ENCODE results near the gene WDR76. TPM values are rescaled to one million over a fixed set of nuclear protein-coding genes. Genes with fewer than 3 reads are reported as not detected.
"Not testable (repeated sequence)": the region's sequence is repeated elsewhere in the genome, so short reads cannot be mapped to it uniquely, and the experiment has no call there.

Gene WDR76
- total RNA-seq (2014; rRNA removed; shearing (Covaris generic)), result 38.7 and 75.3 TPM in 2 replicates

- peak; percentile 88 for DNase-seq (ENCODE audit: low read depth)
Measured at GRCh38 chr15:43826508-43827341, at the start of gene WDR76. Gene WDR76, plus strand, starts transcription at chr15:43827002. Its CDS starts 31 bp downstream, at chr15:43827033.

- peak; percentile 73 for DNase-seq (ENCODE audit: low read depth)
Measured at GRCh38 chr15:43777267-43777914, 49.4 kb upstream of the WDR76 start.

- no peak for DNase-seq (ENCODE audit: low read depth)
Measured at GRCh38 chr15:43779016-43779415, 47.8 kb upstream of the WDR76 start.

- no peak for DNase-seq (ENCODE audit: low read depth)
Measured at GRCh38 chr15:43789409-43789808, 37.4 kb upstream of the WDR76 start.

DNA sequence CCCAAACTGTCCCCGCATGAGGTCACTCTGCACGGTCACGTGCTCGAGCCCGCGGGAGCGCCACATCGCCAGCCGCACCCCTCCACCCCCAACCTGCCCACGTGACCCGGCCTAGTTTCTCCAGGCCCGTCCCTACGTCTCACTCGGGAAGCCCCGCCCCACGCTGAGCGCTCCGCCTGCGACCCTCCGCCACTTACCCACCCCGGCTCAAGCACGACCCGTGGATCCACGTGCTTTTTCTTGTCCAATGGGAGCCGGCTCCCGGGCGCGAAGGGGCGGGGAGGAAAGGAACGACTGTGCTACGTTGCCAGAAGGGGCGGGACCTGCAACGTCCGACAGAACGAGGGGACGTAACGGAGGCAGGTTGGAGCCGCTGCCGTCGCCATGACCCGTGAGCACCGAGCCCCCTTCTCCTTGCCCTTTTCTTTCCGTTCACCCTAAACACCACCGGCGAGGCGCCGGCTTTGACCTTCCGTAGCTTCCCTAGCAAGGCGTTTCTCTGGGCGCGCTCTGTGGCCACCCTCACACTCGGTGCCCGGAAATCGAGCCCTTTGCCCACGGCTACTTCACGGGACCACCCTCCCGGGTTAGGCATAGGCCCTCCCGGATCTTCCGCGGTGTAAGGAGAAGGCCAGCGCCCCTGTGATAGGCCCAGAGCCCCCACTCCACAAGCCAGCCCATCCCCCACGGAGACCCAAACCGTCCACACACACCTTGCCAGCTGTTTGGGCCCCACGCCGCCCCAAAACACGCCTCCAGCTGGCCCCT lies 34.6 kb upstream of the WDR76 start, which contains the start of gene SERF2:
Gene SERF2, plus strand, starts transcription at position 328 of the 768 bp plus-strand sequence. Its CDS starts 57 bp downstream, at position 385.
- peak; percentile 98 for DNase-seq (ENCODE audit: low read depth)

DNA sequence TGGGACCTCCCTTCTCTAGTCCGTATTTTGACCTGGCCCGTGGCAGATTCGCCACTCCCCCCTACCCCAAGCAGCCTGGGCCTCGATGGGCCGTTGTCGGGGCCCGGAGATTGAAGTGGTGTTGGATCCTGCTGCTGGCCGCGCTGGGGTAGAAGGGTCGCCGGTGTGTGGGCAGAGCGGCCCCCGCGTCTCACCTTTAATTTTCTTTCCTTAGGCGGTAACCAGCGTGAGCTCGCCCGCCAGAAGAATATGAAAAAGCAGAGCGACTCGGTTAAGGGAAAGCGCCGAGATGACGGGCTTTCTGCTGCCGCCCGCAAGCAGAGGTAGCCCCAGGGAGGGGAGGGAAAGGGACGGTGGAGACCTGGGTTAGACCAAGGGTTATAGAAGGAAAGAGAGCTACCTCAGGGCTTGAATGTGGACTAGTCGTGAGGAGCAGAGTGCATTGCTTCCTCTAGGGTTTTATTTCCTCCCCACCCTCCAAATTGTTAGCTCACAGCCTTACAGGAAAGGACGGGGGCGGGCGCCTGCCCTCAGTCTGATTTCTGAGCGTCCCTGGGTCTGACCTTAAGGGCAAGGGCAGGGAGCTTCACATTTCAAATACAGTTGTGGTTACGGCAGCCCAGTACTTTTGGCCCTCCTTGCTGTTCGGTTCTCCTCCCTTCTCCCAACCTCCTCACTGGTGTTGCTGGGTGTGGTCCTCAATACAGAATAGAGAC lies 33.9 kb upstream of the WDR76 start:
- no peak for DNase-seq (ENCODE audit: low read depth)

DNA sequence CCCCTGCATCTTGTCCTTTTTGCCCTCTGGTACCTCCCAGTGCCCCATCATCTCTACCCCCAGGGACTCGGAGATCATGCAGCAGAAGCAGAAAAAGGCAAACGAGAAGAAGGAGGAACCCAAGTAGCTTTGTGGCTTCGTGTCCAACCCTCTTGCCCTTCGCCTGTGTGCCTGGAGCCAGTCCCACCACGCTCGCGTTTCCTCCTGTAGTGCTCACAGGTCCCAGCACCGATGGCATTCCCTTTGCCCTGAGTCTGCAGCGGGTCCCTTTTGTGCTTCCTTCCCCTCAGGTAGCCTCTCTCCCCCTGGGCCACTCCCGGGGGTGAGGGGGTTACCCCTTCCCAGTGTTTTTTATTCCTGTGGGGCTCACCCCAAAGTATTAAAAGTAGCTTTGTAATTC lies 33.2 kb upstream of the WDR76 start:
- DNase-seq (ENCODE audit: low read depth), result no peak

DNA sequence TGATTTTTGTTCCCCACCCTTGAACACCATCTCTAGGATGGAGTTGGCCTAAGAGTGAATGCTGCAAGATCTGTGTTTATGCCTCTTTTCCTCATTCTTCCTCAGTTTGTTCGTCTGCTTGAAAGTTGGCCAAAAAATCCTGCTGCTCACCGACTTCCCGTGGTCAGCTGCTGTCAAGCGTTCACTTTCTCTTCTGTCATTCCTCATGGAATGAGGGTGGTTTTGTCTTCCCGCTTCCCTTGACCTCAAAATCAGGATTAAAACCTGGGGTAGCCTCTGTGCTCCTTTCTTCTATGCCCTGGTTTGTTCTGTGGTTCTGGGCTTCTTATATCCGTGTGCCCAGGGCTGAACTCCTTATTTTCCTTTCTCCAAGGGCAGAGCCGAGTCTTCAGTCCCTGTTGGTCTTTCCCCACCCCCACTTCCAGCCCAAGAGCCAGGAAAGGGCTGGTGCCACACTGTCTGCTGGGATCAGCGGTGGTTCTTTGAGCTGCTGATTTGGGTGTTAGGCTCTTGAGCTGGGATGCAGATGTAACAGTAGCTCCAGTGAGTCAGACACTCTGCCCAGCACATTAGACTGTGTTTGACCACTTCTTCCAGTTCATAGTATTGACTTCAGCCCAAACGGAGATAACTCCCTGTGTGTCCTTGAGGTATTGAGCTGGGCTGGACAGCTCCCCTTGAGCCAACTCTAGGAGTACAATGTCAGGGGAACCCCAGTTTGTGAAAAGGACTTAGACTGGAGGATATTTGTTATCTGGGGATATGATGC lies 32.3 kb upstream of the WDR76 start:
- peak; percentile 55 for DNase-seq (ENCODE audit: low read depth)

GRCh38 chr15:43795197-43795596 lies 31.6 kb upstream of the WDR76 start:
- DNase-seq (ENCODE audit: low read depth), result no peak

DNA sequence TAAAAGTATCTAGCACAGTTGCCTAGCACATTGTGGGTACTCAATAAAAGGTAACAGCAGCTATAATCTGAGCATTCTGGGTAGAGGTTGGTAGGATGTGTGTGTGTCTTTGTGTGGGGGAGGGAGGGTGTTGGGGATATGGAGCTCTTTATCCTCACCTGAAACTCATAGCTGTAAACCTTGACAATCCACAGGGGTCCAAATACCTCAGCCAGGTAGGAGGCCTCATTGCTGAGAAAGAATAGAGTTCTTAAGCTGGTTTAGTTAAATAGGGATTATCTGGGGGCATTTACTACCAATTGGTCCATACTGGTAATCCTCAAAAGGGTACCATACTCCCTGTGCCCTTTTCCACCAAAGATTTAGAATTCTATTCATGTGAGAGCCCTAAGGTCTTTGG lies 30.8 kb upstream of the WDR76 start:
- DNase-seq (ENCODE audit: low read depth), result no peak

DNA sequence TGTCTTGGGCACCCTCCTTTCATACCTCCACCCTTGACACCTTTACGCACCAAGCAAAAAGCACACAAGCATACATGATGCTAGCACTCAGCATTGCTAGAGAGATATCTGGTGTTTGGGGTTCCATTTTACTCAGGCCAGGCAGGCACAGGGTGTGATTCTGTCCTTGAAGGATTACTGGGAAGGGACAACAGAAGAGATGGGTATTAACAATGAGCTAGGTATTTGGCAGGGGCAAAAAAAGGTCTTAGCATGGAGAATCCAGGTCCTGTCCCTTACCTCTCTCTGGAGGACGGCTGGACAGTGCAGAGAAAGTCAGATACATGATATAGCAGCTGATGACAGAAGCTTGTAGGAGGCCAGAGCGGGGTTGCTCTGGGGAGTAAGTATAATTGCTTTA lies 30.2 kb upstream of the WDR76 start:
- no peak for DNase-seq (ENCODE audit: low read depth)

DNA sequence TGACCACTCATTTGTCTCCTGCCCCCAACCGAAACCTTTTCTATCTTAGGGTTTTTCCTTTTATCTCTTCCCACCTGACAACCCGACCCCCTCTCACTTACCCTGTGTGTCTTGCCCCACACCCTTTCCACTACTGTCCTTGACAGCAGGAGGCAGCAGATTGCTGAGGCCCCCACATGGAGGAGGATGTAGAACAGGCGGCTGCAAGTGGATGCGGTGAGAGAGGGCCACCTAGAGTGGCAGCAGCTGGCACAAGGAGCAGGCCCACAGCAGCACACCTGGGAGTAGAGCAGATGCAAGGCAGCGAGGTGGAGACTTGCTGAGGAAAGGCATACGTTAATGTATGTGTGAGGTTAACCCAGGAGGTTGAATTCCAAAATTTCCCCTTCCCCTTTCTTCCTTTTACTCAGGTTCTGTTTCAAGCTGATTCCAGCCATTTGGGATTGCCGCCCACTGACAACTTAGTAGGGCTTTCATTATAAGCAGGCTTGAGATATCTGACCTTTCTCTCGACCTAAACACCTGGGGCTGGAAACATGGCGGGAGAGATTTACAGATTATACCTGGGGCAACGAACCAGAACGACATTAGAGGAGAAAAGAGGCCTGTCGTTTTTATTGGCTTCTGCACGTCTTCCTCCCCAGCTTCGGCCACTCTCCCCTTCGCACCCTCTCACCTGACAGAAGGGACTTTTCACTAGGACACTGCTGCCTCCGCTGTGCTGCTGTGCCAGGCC lies 27.4 kb upstream of the WDR76 start:
- DNase-seq (ENCODE audit: low read depth), result no peak

DNA sequence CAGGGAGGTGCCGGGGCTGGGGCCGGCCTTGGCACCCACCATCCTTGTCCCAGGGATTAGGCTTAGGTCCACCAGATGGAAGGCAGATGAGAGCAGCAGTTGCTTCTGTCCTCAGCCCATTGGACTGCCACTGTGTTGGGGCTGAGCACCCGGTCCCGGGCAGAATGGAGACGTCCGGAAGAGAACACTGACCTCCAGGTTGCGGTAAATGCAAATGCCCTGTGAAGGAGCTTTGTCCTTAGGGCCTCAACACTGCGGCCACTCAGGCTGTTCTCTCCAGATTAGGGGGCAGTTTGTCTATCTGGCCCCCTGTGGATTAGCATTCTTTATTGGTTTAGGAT lies 26.9 kb upstream of the WDR76 start, which contains the start of gene SERINC4:
Gene SERINC4, minus strand, starts transcription at position 276 of the 341 bp plus-strand sequence. Its CDS starts 234 bp downstream, at position 42.
- no peak for DNase-seq (ENCODE audit: low read depth)

DNA sequence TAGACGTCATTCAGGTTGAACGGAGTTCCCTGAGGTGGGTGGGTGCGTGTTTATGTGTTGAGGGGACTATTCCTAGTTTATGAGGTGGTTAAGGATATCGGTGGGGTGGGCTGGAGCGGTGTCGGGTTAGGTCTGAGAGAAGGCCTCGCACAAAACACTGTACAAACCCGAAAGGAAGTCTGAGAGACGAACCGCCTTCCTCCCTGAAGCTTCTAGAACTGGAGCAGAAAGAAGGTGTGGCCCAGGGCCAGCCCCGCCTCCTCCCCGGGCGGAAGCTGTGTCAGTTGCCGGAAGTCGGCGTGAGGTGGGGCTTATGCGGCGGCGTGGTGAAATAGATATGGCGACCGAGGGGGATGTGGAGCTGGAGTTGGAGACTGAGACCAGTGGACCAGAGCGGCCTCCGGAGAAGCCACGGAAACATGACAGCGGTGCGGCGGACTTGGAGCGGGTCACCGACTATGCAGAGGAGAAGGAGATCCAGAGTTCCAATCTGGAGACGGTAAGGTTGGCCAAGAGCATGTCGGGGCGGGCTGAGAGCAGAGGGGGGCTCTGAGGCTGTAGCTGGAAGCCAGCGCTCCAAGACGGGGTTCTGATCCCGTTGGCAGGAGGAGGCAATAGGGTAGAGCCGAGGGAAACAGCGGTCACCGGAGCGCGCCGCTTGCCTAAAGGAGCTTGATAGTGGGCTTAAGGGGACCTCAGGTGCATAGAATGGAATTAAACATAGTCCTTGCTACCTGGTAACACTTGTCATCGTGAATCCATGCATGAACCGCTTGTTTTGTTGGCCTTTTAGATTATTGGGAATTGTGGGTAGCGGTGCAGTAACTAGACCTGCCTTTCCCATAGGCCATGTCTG lies 26.3 kb upstream of the WDR76 start, which contains the start of gene HYPK:
Gene HYPK, plus strand, starts transcription at position 314 of the 856 bp plus-strand sequence. Its CDS starts 24 bp downstream, at position 338.
- DNase-seq (ENCODE audit: low read depth), result peak; percentile 86

DNA sequence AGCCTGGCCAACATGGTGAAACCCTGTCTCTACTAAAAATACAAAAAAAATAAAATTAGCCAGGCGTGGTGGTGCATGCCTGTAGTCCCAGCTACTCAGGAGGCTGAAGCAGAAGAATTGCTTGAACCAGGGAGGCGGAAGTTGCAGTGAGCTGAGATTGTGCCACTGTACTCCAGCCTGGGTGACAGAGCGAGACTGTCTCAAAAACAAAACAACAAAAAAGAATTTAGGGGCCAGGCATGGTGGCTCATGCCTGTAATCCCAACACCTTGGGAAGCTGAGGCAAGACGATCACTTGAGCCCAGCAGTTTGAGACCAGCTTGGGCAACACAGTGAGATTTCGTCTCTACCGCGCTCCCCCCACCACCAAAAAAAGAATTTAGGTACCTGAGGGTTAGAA lies 24.1 kb upstream of the WDR76 start:
- not testable (repeated sequence) for DNase-seq (ENCODE audit: low read depth)

- no peak for DNase-seq (ENCODE audit: low read depth)
Measured at GRCh38 chr15:43808435-43808950, 18.3 kb upstream of the WDR76 start.

DNA sequence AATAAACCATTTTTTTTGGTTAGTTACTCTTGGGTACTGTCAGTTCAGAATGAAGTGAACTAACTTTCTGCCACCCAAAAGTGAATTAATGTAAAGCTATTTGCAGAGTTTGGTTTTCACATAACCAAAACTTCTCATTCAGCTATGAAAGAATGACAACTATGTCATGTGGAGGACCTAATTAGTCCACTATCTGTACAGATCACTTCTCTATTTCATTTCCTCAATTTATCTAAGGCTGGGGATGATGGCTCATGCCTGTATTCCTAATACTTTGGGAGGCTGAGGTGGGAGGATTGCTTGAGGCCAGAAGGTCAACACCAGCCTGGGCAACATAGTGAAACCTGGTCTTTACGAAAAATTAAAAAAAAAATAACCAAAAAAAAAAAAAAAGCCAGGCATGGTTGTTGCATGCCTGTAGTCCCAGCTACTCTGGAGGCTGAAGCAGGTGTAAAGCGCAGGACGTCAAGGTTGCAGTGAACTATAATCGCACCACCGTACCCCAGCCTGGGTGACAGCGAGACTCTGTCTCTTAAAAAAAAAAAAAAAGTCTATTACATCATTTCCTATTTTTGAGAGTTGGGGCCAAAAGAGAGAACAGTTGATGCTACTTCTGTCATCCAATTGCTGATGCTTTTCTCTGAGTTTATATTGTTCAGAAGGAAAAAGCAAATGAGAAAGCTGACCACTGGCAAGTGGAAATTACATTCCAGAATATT lies 17.7 kb upstream of the WDR76 start:
- no peak for DNase-seq (ENCODE audit: low read depth)

DNA sequence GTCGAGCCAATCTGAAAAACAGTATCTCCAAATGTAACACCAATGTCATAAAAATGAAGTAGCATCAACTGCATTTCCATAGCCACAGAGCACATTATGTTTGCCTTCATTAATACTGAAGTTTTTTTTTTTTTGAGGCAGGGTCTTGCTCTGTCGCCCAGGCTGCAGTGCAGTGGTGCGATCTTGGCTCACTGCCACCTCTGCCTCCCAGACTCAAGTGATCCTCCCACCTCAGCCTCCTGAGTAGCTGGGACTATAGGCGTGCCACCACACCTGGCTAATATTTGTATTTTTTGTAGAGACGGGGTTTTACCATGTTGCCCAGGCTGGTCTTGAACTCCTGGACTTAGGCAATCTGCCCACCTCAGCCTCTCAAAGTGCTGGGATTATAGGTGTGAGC lies 11.7 kb upstream of the WDR76 start:
- DNase-seq (ENCODE audit: low read depth), result not testable (repeated sequence)
